Adrenal gland (tissue), 12 donors: ENCODE measurements around the gene CARM1. TPM values are rescaled to one million over a fixed set of nuclear protein-coding genes. Genes with fewer than 3 reads are reported as not detected.

ENCODE experiments used
- DNase-seq, 7 donors: peaks; one replicate each; pipeline ENCODE4 v3.0.0-alpha.2; 2019 to 2020
- H3K27ac ChIP-seq, 5 donors: fragments of 200-600 bp; sonication (generic) in 4 of 5; 1 replicate in 3 of 5; 2 replicates in 2 of 5; pipeline versions ENCODE4 v1.5.1 to v1.8.0; 2016 to 2020; ENCODE audit warnings: mild to moderate bottlenecking in 1 of 5
- H3K27me3 ChIP-seq: fragments of 200-600 bp; 2 replicates; pipeline ENCODE4 v1.8.0; 2021
- H3K36me3 ChIP-seq, 2 donors: fragments of 200-600 bp; replicated peaks in 1 of 2; 1 replicate in 1 of 2; 2 replicates in 1 of 2; pipeline versions ENCODE4 v1.5.1 to v1.8.0; 2018 to 2022
- H3K4me1 ChIP-seq, 2 donors: fragments of 200-600 bp; replicated peaks in 1 of 2; 1 replicate in 1 of 2; 2 replicates in 1 of 2; pipeline versions ENCODE4 v1.5.1 to v1.8.0; 2018 to 2021
- H3K4me3 ChIP-seq, 4 donors: fragments of 200-600 bp; sonication (generic) in 3 of 4; one replicate each; pipeline ENCODE4 v1.5.1; 2016 to 2018
- H3K9me3 ChIP-seq, 3 donors: fragments of 200-600 bp; sonication (generic) in 1 of 3; replicated peaks in 1 of 3; 1 replicate in 2 of 3; 2 replicates in 1 of 3; pipeline versions ENCODE4 v1.5.1 to v1.8.0; 2016 to 2021
- CTCF ChIP-seq, 6 experiments: fragments of 450-650 bp in 4 of 6; fragments of 200-600 bp in 2 of 6; sonication (generic) in 1 of 6; IDR thresholded peaks; 1 replicate in 5 of 6; 2 replicates in 1 of 6; pipeline versions ENCODE4 v1.5.1 to v1.8.0; 2016 to 2021; ENCODE audit warnings: antibody characterized with exemption in 6 of 6, mild to moderate bottlenecking in 2 of 6, moderate library complexity in 1 of 6
- POLR2A ChIP-seq, 2 donors: fragments of 450-650 bp; IDR thresholded peaks; one replicate each; pipeline ENCODE4 v1.6.1; 2017; ENCODE audit warnings: antibody characterized with exemption in 2 of 2, mild to moderate bottlenecking in 2 of 2, moderate library complexity in 1 of 2
- WGBS, 4 donors: extraction: QIAGEN DNeasy Blood & Tissue Kit in 2 of 4; methylation state at CpG; one replicate each; pipeline versions ENCODE4 v1.1.5 to v1.1.7; 2013 to 2017; 5-methylcytosine and 5-hydroxymethylcytosine counted together
- intact Hi-C, 2 donors: fragments of 100-400 bp; cut with DNase I; formaldehyde crosslinking; loops; one replicate each; pipeline versions ENCODE4 v1.14.1 to v1.15.0; 2022 to 2023
- polyA plus RNA-seq, 3 donors: library from polyadenylated mRNA; stranded (reverse); fragments of 200-250 nt in 2 of 3; fragments of 350-450 nt in 1 of 3; fragmentation: Illumina TruSeq in 1 of 3; extraction: RNeasy Lipid Tissue Mini Kit (QIAGEN cat#74804) in 1 of 3; gene quantifications; one replicate each; pipeline ENCODE4 v1.2.3, GENCODE V29; 2013 to 2014
- total RNA-seq, 9 donors: library from RNA; depleted of rRNA in 4 of 9; stranded (reverse); fragments of >200 nt in 4 of 9; fragments of 120-200 nt in 1 of 9; fragmentation: NEBNext Ultra II Directional in 1 of 9; extraction: Animal tissue kit (Norgen Biotek cat#: 25700) in 1 of 9; gene quantifications; one replicate each; pipeline versions ENCODE4 v1.1.0 to v1.2.4, GENCODE V29; 2013 to 2023
- donor health status: healthy with polysubstance abuse.
- donor health status: Bipolar disorder and iron deficiency.
- donor health status: DM: yes; HTN: yes; CAD: no.
- donor health status: DM: no; HTN: no; CAD: no.
- donor health status: DM: no; HTN: no; CAD: no.
- donor health status: DM: yes; HTN: yes; CAD: no.

CARM1 gene
- total and polyA plus RNA-seq, 12 donors: 8.2 to 38.1 (median 21.6) TPM

GRCh38 chr19:10962863-10963262 is 91.5 kb downstream of the CARM1 start:
- WGBS, 4 donors: 80 to 89% (median 86%) methylated on average over 9 to 10 of the region's 10 CpGs
- Histone ChIP-seq H3K9me3 (no peaks in the 10 kb centered on the region), H3K36me3 (no peaks in the 10 kb centered on the region), H3K27me3 (no peaks in the 10 kb centered on the region), H3K4me1 (peaks cover 5 to 18% of the 10 kb centered on the region in 2 donors), H3K4me3 (no peak overlapping the region), H3K27ac (no peak overlapping the region)
- no peak for TF ChIP-seq POLR2A (IDR thresholded peaks at IDR 0.05)
- TF ChIP-seq CTCF (IDR thresholded peaks at IDR 0.05): no peak
- DNase-seq: no peak
- intact Hi-C loops: no loop called here

- intact Hi-C loops: no loop called here
- Histone ChIP-seq H3K27ac (no peak overlapping the region), H3K9me3 (no peaks in the 10 kb centered on the region), H3K27me3 (no peaks in the 10 kb centered on the region), H3K36me3 (no peaks in the 10 kb centered on the region), H3K4me1 (peaks cover 5 to 18% of the 10 kb centered on the region in 2 donors), H3K4me3 (no peak overlapping the region)
- 85 to 95% (median 90%) methylated on average over 4 of the region's 4 CpGs for WGBS, 4 donors
- TF ChIP-seq CTCF (IDR thresholded peaks at IDR 0.05) (no peak), POLR2A (IDR thresholded peaks at IDR 0.05) (no peak)
- DNase-seq: no peak
Measured at GRCh38 chr19:10963865-10964264, 92.5 kb downstream of the CARM1 start.

- DNase-seq: no peak
- H3K9me3 ChIP-seq: no peaks in the 10 kb centered on the region
- intact Hi-C loops: no loop called here
- no peaks in the 10 kb centered on the region for H3K27me3 ChIP-seq
- peaks cover 5 to 13% of the 10 kb centered on the region in 2 donors for H3K4me1 ChIP-seq
- no peak overlapping the region for H3K4me3 ChIP-seq
- no peak overlapping the region for H3K27ac ChIP-seq
- WGBS, 4 donors: 94 to 100% (median 97%) methylated on average over 3 to 4 of the region's 4 CpGs
- TF ChIP-seq CTCF (IDR thresholded peaks at IDR 0.05) (no peak), POLR2A (IDR thresholded peaks at IDR 0.05) (no peak)
- no peaks in the 10 kb centered on the region for H3K36me3 ChIP-seq
Measured at GRCh38 chr19:10964903-10965302, 93.5 kb downstream of the CARM1 start.

GRCh38 chr19:10965398-10965797 is 94.0 kb downstream of the CARM1 start:
- peaks cover 5 to 11% of the 10 kb centered on the region in 2 donors for H3K4me1 ChIP-seq
- TF ChIP-seq POLR2A (IDR thresholded peaks at IDR 0.05) (no peak), CTCF (IDR thresholded peaks at IDR 0.05) (no peak)
- intact Hi-C loops: no loop called here

More at GRCh38 chr19:10965398-10965797, 94.0 kb downstream of the CARM1 start:
- no peaks in the 10 kb centered on the region for H3K36me3 ChIP-seq
- DNase-seq: no peak
- WGBS, 4 donors: 82 to 89% (median 85%) methylated on average over 6 of the region's 6 CpGs
- no peaks in the 10 kb centered on the region for H3K9me3 ChIP-seq
- no peak overlapping the region for H3K27ac ChIP-seq
- H3K4me3 ChIP-seq: no peak overlapping the region
- H3K27me3 ChIP-seq: no peaks in the 10 kb centered on the region
